Esophagus squamous epithelium (tissue), 4 donors: ENCODE measurements around the gene EHMT1.

Experiments used
- CTCF ChIP-seq, 6 experiments: fragments of 450-650 bp in 4 of 6; fragments of 200-600 bp in 2 of 6; sonication (generic) in 2 of 6; IDR thresholded peaks; one replicate each; pipeline ENCODE4 v1.5.1; 2016 to 2019; ENCODE audit warnings: antibody characterized with exemption in 6 of 6, mild to moderate bottlenecking in 4 of 6, moderate library complexity in 4 of 6
- POLR2A ChIP-seq, 4 donors: fragments of 450-650 bp; IDR thresholded peaks; one replicate each; pipeline ENCODE4 v1.6.1; 2017; ENCODE audit warnings: antibody characterized with exemption in 4 of 4, mild to moderate bottlenecking in 4 of 4, moderate library complexity in 3 of 4

GRCh38 chr9:137762414-137763061, 143.7 kb downstream of the EHMT1 start:
- TF ChIP-seq POLR2A (IDR thresholded peaks at IDR 0.05) (no peak), CTCF (IDR thresholded peaks at IDR 0.05) (no peak)
